ENCODE data around the gene AP1G2.
A peak's percentile ranks its signal among the peaks of the same experiment; 100 is the strongest.
"Not testable (repeated sequence)": the region's sequence is repeated elsewhere in the genome, so short reads cannot be mapped to it uniquely, and the experiment has no call there.

AP1G2 gene

DNA sequence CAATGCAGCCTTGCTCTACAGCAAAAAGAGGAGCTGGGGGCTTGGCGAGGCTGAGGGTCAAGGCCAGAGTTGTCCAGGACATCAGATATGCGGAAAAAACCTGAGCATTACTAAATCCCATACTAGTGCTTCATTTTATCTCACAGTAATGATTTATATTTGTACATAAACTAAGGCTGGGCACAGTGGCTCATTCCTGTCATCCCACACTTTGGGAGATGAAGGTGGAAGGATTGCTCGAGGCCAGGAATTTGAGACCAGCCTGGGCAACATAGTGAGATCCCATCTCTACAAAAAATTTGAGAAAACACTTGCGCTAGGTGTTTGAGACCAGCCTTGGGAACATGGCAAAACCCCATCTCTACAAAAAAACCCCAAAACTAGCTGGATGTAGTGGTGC, 22.6 kb upstream of the AP1G2 start:
- no peak for DNase-seq

DNA sequence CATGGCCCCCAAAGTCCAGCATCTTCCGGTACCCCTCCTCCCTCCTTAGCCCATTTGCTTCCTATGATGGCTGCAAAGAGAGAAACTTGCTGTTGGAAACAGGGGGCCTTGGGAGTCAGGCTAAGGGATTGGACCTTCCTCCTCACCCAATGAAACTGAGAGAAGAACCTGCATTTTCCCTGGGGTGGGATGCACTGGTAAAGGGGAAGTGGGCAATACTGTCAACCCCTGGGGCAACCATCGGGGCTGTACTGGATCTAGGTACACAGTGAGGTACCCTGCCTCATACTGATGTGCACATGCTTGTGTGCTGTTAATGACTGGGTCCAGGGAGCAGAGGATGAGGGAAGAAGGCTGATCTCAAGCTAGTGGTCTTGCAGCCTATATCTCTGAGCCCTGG, 22.0 kb upstream of the AP1G2 start:
- DNase-seq, result no peak

DNA sequence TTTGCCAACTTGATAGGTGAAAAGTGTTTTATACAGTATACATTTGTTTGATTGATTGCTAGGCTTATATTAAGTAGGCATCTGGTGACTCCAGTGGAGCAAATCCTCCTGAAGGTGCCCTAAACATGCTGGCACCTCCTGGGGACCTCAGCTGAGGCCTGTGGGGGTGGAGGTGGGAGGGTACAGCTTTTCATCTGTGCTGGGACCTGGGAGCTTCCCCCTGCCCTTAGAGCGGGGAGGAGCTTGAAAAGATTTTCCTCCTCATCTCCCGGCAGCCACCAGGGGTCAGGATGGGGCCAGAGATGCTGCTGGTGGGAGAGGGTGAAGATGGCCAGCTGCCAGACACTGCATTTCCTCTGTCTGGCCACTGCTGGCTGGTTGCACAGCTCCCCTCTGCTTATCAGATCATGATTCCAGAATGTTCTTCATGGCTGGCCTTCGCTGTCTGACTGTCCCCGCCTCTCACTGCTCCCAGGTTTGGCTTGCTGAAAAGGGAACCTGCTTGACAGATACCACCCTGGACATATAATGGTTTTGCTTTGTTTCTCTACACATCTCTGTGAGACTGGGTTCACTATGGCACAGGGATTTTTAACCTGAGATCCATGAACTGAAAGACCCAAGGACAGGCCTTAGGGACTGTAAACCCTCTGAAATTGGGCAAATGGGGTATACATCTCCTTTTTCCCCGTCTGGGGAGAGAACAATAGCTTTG, 21.4 kb upstream of the AP1G2 start:
- peak; percentile 89 for DNase-seq

DNA sequence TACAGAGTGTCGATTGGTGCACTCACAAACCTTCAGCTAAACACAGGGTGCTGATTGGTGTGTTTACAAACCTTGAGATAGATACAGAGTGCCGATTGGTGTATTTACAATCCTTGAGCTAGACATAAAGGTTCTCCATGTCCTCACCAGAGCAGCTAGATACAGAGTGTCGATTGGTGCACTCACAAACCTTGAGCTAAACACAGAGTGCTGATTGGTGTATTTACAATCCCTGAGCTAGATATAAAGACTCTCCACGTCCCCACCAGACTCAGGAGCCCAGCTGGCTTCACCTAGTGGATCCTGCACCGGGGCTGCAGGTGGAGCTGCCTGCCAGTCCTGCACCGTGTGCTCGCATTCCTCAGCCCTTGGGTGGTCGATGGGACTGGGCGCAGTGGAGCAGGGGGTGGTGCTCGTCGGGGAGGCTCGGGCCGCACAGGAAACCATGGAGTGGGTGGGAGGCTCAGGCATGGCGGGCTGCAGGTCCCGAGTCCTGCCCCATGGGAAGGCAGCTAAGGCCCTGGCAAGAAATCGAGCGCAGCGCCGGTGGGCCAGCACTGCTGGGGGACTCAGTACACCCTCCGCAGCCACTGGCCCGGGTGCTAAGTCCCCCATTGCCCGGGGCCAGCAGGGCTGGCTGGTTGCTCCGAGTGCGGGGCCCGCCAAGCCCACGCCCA, 17.1 kb upstream of the AP1G2 start:
- not testable (repeated sequence) for DNase-seq

DNA sequence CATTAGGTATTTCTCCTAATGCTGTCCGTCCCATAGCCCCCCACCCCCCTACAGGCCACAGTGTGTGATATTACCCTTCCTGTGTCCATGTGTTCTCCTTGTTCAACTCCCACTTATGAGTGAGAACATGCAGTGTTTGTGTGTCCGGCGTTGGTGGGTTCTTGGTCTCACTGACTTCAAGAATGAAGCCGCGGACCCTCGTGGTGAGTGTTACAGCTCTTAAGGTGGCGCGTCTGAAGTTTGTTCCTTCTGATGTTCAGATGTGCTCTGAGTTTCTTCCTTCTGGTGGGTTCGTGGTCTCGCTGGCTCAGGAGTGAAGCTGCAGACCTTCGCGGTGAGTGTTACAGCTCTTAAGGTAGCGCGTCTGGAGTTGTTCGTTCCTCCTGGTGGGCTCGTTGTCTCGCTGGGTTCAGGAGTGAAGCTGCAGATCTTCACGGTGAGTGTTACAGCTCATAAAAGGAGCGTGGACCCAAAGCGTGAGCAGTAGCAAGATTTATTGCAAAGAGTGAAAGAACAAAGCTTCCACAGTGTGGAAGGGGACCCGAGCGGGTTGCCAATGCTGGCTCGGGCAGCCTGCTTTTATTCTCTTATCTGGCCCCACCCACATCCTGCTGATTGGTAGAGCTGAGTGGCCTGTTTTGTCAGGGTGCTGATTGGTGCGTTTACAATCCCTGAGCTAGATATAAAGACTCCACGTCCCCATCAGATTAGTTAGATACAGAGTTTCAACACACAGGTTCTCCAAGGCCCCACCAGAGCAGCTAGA, 16.4 kb upstream of the AP1G2 start:
- DNase-seq, result not testable (repeated sequence)

DNA sequence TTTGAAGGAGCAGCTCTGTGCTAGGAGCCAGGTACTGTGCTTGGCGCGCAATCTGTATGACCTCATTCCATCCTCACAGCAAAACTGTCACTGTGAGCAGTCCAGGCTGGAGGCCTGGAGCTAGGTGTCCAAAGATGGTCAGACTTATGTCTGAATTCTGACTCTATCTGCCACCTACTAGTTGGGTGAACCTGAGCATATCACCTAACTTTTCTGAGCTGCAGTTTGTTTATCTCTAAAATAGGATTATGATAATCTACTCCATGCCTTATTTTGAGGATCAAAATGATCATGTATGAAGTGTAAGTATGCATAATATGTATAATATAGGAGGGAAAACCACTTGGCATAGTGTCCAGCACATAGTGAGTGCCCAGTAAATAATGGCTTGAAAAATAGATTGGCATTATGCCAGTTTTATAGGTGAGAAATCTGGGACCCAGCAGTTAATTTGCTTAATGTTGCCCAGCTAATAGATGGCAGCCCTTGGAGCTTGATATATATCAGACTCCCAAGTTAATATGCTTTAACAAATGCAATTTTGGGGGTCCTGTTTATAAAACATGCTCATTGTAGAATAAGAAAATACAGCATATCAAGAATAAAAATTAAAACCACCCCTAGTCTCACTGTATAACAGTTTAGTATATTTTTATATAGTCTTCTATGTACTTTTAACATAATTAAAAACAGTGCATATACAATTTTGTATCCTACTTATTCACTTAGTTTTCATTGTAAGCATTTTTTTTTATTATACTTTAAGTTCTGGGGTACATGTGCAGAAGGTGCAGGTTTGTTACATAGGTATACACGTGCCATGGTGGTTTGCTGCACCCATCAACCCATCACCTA, 15.5 kb upstream of the AP1G2 start:
- DNase-seq, result no peak

DNA sequence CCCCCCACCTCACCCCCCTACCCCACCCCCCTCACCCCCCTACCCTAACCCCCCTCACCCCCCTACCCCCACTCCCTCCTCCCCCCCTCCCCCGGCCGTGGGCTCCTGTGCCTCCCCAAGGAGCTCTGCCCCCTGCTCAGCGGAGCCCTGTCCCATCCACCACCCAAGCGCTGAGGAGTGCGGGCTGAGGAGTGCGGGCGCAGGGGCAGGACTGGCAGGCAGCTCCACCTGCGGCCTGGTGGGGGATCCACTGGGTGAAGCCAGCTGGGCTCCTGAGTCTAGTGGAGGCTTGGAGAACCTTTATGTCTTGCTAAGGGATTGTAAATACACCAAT, 13.3 kb upstream of the AP1G2 start:
- no peak for DNase-seq

DNA sequence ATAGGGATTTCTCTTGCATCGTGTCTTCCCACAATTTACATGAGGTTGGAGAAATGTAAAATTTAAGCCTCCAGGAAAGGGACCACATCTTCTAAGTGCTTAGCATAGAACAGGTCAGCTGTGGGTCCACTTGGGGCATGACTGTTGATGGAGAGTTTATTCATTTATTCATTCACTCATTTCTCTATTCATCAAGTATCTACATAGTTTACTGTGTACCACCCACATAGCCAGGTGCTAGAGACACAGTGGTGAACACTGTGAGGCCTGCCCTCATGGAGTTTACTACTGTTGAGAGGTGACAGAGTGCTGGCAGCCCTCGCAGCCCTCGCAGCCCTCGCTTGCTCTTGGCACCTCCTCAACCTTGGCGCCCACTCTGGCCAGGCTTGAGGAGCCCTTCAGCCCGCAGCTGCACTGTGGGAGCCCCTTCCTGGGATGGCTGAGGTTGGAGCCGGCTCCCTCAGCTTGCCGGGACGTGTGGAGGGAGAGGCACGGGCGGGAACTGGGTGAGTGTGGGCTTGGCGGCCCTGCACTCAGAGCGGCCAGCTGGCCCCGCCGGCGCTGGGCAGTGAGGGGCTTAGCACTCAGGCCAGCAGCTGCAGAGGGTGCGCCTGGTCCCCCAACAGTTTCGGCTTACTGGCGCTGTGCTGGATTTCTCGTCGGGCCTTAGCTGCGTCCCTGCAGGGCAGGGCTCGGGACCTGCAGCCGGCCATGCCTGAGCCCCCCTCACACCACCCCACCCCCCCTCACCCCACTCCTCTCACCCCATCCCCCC, 12.7 kb upstream of the AP1G2 start:
- no peak for DNase-seq

DNA sequence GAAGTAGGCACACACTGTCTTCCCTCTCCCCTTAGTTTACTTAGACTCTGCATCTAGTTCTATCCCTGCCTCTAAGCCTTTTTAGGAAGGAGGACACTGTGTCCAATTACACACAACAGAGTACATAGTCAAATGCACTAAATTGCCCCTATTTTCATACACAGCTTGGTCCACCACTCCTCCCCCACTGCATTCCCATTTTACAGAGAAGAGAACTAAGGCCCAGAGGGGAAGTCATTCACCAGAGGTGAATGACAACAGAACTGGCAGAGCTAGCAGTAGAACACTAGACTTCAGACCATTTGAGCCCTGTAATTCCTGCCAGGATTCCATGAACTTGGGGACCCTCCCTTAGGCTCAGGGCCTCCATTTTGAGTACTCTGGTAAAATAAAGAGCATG, 12.1 kb upstream of the AP1G2 start:
- DNase-seq, result no peak

DNA sequence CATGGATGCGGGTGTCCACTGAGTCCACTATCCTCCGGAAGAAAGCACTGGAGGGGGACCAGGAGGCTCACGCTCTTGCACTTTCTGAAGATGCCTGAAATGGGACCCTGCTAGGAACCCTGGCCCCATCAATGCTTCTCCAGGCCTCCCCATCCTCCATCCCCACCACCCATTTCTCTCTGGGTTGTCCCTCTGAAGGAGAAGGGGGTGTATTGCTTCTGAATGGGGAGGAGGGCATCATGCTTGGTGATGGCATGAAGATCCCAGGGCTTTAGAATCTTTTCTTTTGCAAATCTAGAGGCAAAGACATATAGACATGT, 11.7 kb upstream of the AP1G2 start:
- no peak for DNase-seq

DNA sequence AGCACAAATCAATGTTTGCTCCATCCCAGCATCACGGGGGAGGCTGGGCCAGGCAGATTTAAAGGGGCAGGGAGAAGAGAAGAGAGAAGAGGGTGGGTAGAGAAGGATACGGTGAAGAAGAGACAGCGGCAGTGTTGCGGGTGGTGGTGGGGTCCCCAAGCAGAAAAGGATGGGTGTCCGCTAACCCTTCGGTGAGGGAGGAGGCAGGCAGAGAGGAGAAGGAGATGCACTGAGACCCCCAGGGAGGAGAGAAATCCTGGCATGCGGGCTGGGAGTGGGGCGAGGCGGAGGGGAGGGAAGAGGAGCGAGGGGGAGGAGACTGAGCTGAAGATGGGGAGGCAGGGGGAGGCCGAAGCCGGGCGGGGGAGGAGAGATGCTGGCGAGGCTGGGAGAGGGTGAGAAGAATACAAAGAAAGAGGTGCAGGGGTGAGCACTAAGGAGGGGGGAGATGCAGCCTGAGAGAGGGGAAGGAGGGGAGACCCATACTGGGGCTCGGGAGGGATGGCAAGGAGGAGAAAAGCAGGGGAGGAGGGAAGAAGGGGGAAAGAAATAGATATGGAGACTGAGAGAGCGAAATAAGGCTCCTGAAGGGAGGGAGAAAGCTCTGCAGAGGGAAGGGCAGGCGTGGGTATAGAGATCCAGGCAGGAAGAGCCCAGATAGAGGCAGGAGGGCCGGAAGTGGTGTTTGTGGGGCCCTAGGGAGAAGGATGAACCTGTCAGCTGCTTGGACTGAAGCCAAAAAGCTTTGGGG, 11.1 kb upstream of the AP1G2 start, which contains the start of gene JPH4:
JPH4 (minus strand) TSS at position 231 of the 751 bp plus-strand sequence. CDS start 1,337 bp downstream, outside the sequence.
- no peak for DNase-seq

DNA sequence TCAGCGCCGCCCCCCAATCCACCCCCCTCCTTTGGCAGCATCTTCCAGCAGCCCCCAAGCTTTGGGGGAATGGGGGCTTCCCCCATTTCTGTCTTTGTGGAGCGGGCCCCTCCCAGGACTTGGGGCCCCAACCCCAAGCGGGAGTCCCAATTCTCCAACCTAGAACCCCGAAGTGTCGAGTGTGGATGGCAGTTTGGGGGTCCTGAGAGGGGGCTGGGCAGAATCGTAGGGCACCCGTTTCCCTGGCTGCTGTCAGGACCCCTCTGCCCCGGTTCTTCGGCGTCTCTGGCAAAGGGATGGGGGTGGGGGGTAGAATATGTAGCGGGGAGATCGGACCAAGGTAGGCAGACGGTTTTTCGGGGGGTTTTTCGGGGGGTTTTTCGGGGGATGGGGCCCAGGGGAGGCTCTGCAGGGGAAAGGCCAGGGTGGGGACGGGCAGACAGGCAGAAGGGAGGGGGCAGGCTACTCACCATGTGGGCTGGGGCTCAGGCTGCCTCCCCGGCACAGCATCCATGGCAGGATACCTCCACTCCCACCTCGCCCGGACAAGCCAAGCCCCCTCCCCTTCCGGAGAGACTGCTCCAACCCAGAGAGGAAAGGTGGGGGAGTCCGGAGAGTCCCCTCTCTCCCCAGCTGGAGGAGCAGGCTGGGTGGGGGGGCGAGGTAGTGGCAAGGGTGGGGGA, 10.3 kb upstream of the AP1G2 start:
- DNase-seq, result no peak

DNA sequence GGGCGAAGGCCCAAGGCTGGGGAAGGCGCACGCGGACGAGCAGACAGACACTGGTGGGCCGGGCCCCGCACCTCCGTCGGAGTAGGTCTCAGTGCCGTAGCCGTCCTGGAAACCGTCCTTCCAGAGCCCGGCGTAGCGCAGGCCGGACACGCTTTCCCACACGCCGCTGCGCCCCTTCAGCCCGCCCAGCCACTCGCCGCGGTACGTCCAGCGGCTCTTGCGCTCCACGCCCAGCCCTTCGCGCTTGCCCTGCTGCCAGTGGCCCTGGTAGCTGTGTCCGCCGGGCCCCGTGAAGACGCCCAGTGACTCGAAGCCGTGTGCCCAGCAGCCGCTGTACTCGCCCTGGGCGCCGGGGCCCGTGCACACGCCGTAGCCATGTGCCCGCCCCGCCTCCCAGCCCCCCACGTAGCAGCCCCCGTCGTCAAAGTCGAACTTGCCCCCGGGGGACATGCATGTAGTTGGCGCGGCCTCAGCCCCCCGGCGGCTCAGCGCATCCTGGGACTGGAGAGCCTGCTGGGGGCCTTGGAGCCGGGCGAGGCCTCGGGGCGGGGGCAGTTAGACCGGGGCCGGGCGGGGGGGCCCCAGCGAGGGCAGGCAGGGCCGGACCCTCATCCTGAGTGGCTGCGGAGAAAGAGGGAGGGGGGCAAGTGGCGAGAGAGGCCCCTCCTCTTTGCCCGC, 9.6 kb upstream of the AP1G2 start:
- peak; percentile 28 for DNase-seq

DNA sequence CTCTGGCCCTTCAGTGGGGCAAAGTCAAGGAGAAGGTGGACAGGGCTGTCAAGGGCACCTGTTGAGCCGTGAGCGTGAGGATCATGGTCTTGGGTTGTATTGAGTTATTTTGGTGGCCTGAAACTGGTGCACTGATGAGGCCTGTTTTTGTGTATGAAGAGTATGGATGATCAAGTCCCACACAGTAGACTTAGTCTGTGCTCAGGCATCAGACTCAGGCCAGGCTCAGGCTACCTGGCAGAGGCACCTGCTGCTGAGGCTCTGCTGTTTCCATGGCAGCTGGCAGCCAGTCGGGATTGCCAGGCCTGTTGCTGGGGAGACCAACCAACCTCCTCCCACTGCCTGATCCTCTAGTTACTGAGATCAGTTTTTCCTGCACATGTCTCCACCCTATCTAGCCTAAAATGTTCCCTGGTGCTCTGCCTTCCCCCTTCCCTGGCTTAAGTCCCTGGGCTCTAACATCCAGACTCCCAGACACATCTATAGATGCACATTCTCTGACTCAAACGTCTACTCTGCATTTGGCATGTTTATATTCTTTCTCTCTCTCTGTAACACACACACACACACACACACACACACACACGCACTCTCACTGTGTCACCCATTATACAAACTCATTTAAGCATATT, 5.9 kb upstream of the AP1G2 start:
- DNase-seq, result no peak

DNA sequence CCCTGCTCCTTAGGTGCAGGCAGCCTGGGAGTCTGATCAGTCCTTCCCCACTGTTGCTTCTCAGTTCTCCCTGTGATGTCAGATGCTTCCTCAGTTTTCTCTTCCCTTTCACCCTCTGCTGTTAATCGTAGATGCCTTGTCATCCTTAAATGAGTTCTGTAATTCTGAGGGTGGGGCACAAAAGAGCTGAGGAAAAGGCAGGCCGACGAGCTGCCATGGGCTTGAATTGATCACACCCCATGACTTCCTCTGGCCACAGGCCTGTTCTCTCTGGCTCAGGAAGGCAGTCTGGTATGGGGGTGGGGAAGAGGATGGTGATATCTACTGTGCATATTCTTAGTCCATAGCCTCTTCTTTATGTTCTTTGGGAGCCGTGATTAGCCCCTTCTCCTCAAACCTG, 5.2 kb upstream of the AP1G2 start:
- DNase-seq, result peak; percentile 72

DNA sequence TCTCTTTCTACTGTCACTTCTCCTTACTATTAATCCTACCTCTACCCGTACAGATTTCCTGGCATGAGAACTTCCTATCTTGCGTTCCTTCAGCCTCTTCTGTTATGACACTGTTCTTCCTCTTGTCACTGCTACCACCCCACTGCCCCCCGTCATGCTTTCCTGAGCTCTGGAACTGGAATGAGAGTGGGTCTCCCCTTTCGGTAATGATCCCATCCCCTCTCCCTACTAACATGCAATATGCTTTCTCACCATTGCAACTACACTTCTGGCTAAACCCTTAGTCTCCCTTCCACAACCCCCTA, 4.9 kb upstream of the AP1G2 start:
- peak; percentile 29 for DNase-seq

DNA sequence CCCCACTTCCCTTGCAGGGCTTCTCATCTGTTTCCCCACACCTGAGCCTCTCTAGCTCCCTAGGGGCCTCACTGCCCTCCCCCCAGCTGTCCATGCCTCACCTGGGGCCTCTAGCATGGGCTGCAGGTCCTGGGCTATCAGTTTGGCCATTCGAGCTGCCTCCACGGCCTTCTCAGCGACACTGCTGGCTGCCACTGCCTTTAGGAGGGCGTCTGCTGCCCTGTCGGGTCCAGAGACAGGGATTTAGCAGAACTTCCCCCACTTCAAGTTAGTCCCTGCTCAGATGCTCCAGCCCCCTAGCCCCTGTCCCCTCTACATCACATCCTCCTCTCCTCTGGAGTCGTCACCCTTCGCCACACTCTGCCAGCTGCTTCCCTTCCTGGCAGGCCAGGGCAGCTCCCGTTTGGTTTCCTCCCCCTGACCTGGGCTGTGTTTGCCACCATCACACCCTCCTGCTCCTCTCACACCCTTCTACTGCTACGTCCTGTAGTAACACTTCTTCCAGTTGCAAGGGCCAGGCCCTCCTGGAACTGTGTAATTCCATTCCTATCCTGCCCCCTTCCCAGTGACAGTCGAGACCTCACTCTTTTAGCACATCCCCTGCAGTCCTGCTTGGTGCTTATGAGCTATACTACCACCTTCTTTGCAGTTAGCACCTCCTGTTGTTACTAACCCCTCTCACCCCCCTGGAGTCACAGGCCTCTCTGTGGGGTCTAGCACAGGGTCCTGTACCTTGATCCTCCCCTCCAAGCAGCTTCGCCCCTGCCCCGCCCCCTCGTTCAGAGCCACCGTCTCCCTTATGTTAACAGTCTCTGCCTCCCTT, 4.3 kb upstream of the AP1G2 start:
- no peak for DNase-seq

DNA sequence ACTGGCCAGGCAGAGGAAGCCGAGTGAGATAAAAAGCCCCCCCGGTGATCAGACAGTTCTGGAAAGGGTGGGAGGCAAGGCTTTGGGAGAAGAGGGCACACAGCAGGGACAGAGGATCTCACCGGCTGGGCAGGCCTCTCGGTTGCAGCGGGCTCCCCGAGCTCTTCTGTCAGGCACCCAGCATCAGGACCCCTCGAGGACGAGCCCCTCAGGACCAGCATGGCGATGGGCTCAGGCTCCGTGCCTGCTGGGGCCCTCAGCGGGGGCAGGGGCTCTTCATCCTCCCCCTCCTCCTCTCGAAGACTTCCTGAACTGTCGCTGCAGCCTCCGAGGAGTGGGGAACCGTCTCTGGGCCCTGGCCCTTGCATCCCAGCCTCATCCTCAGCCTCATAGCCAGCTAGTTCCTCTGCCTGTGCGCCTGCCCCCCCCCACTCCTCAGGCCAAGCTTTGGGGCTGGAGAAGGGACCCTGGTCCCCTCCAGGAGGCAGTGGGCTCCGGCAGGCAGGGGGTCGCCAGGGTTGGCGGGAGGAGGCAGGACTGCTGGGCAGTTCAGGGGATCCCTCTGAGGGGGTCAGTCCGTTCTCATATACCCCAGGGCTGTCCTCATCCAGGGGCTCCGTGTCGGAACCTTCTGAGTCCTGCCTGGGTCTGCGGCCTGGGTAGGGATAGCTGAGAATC, 3.4 kb upstream of the AP1G2 start:
- DNase-seq, result no peak
